ENCODE measurements around the gene CYLD. TPM values are rescaled to one million over a fixed set of nuclear protein-coding genes. Genes with fewer than 3 reads are reported as not detected.

Gene CYLD
- total and polyA plus RNA-seq, 4 donors = 15.3 to 90.5 (median 26.0) TPM

DNA sequence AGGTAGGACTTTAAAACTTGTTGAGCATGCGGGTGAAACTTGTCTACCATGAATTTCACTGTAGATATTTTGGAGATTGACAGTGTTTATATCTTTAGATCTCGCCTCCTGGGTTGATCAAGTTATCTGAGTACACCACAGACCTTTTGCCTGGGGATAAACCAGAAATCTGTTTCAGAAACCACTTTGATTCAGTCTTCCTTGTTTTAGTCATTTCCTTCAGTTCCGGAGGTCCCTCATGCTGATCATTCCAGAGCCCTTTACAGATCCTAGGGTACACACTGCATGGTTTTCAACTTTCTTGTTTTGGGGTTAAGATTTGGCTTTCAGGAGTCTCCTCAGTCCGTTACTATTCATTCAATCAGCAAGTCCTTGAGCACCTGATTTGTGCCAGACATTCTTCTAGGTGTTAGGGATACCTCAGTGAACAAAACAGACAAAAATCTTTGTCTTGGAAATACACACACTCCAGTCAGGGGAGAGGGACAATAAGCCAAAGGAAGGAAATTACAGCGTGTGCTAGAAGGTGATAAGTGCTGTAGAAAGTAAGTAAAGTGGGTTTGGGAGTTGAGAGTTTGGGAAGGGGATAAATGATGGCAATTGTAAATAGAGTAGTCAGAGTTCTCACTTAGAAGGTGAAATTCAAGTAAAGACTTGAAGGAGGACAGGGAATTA is 36.3 kb upstream of the CYLD start:
- DNase-seq = no peak
- no peak for ATAC-seq (ENCODE audit: insufficient read depth, low FRiP score)
- TF ChIP-seq CTCF (IDR thresholded peaks at IDR 0.05; ENCODE audit: control extremely low read depth, extremely low read depth) = no peak
- H3K9me3 ChIP-seq (ENCODE audit: control insufficient read depth in 4 of 4, insufficient read depth in 3 of 4, low read length in 3 of 4) = peaks cover 0 to 8% (median 4%) of the 10 kb centered on the region in 4 donors
- H3K9ac ChIP-seq (ENCODE audit: insufficient read depth in 1 of 2, low read length in 2 of 2) = no peak overlapping the region
- H3K36me3 ChIP-seq (ENCODE audit: control insufficient read depth in 4 of 4, insufficient read depth in 4 of 4, low read length in 4 of 4) = no peaks in the 10 kb centered on the region
- no peaks in the 10 kb centered on the region for H3K27me3 ChIP-seq (ENCODE audit: control insufficient read depth in 3 of 3, insufficient read depth in 3 of 3, low read length in 2 of 3)
- H3K4me3 ChIP-seq = no peak overlapping the region
- H3K27ac ChIP-seq (ENCODE audit: low read depth in 1 of 2, low read length in 1 of 2) = no peak overlapping the region
- WGBS, 2 donors = 53 to 67% methylated on average over 5 of the region's 5 CpGs
- peaks cover 0 to 6% (median 0%) of the 10 kb centered on the region in 5 donors for H3K4me1 ChIP-seq (ENCODE audit: control insufficient read depth in 5 of 5, insufficient read depth in 5 of 5, low read length in 5 of 5)

DNA sequence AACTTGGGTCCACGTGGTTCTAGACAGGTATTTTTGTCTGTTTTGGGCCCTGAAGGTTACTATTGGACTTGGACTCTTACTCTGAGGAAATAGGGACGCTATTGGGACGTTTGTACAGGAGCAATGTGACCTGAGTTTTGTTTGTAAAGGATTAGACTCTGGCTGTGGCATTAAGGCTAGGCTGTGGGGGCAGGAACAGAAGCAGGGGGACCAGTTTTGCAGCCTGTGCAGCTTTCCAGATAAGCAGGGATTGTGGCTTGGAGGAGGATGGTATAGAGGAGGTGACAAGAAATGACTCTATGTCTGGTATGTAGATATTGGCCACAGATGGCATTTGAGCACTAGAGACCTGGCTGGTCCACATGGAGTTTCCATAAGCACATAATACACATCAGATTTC is 35.6 kb upstream of the CYLD start:
- 62 to 65% methylated on average over 3 of the region's 3 CpGs for WGBS, 2 donors
- no peak overlapping the region for H3K9ac ChIP-seq (ENCODE audit: insufficient read depth in 1 of 2, low read length in 2 of 2)
- no peak overlapping the region for H3K27ac ChIP-seq (ENCODE audit: low read depth in 1 of 2, low read length in 1 of 2)
- H3K4me1 ChIP-seq (ENCODE audit: control insufficient read depth in 5 of 5, insufficient read depth in 5 of 5, low read length in 5 of 5) = peaks cover 0 to 6% (median 1%) of the 10 kb centered on the region in 5 donors
- ATAC-seq (ENCODE audit: insufficient read depth, low FRiP score) = no peak
- TF ChIP-seq CTCF (IDR thresholded peaks at IDR 0.05; ENCODE audit: control extremely low read depth, extremely low read depth) = no peak
- no peak for DNase-seq
- no peaks in the 10 kb centered on the region for H3K36me3 ChIP-seq (ENCODE audit: control insufficient read depth in 4 of 4, insufficient read depth in 4 of 4, low read length in 4 of 4)
- no peak overlapping the region for H3K4me3 ChIP-seq
- no peaks in the 10 kb centered on the region for H3K27me3 ChIP-seq (ENCODE audit: control insufficient read depth in 3 of 3, insufficient read depth in 3 of 3, low read length in 2 of 3)
- peaks cover 0 to 8% (median 4%) of the 10 kb centered on the region in 4 donors for H3K9me3 ChIP-seq (ENCODE audit: control insufficient read depth in 4 of 4, insufficient read depth in 3 of 4, low read length in 3 of 4)

DNA sequence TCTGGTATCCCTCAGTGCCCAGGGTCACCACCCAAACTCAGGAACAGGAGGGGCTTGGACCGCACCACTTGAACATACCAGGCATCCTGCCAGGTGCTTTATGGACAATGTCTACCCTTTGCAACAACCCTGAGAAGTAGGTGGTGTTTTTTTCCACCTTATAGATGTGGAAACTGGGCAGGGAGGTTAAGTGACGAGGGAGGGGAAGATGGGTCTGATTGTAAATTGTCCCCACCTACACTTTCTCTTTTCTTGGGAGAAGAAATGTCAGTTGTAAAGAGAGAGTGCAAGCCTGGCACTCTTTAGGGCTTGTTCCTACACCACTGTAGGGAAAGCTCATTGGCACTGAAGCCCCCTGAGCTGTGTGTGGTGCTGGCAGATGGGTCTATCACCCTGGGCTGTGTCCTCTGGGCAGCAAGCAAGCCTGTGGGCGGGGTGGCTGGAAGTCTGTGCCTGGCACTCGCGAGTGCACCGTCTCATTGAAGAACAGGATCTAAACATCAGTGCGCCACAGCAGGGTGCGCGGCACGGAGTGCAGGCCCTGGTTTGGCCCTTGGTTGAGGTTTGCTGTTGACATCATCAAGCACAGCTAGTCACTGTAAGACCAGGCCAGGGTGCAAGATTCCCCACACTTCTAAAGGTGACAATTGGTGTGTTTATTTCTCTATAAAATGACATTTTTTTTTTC is 33.4 kb upstream of the CYLD start:
- ATAC-seq (ENCODE audit: insufficient read depth, low FRiP score) = no peak
- Histone ChIP-seq H3K4me1 (ENCODE audit: control insufficient read depth in 5 of 5, insufficient read depth in 5 of 5, low read length in 5 of 5) (peaks cover 0 to 15% (median 10%) of the 10 kb centered on the region in 5 donors), H3K27me3 (ENCODE audit: control insufficient read depth in 3 of 3, insufficient read depth in 3 of 3, low read length in 2 of 3) (no peaks in the 10 kb centered on the region), H3K27ac (ENCODE audit: low read depth in 1 of 2, low read length in 1 of 2) (peak overlapping the region in 1 of 2 donors; percentile 17), H3K9ac (ENCODE audit: insufficient read depth in 1 of 2, low read length in 2 of 2) (no peak overlapping the region), H3K36me3 (ENCODE audit: control insufficient read depth in 4 of 4, insufficient read depth in 4 of 4, low read length in 4 of 4) (peaks cover 0 to 3% (median 0%) of the 10 kb centered on the region in 4 donors), H3K9me3 (ENCODE audit: control insufficient read depth in 4 of 4, insufficient read depth in 3 of 4, low read length in 3 of 4) (peaks cover 0 to 8% (median 4%) of the 10 kb centered on the region in 4 donors), H3K4me3 (no peak overlapping the region)
- 60 to 62% methylated on average over 10 of the region's 10 CpGs for WGBS, 2 donors
- TF ChIP-seq CTCF (IDR thresholded peaks at IDR 0.05; ENCODE audit: control extremely low read depth, extremely low read depth) = no peak
- peak in 1 of 3 donors; percentile 23 for DNase-seq

Data from lung (tissue), 12 donors.